IMR-90 (cell line): ENCODE measurements around the gene TRPC4AP. TPM values are rescaled to one million over a fixed set of nuclear protein-coding genes. Genes with fewer than 3 reads are reported as not detected.

ENCODE experiments used
- ATAC-seq: fragments of 200-7000 bp; cut with Tn5 transposase; 2 replicates; pipeline ENCODE4 v1.9.1; 2020; ENCODE audit warnings: low read depth, mild to moderate bottlenecking, moderate library complexity
- BruUV-seq: library from RNA; stranded (reverse); fragments of 400-500 nt; replicated peaks from 2 replicates; lab custom pipeline; 2021; lab: Mats Ljungman, UMichigan
- CTCF ChIA-PET: fragments of 300-600 bp; formaldehyde crosslinking; extraction: SDS; loops from one replicate; lab custom pipeline; 2021; ENCODE audit warnings: antibody characterized with exemption; lab: Yijun Ruan, JAX
- POLR2A ChIA-PET: fragments of 300-600 bp; sonication (Branson Sonifier 250); formaldehyde crosslinking; loops from one replicate; lab custom pipeline; 2022; ENCODE audit warnings: antibody characterized with exemption; ENCODE audit not compliant: unreplicated experiment; lab: Charles Lee
- DNase-seq: peaks from one replicate; pipeline ENCODE4 v3.0.0; 2013
- H2AFZ ChIP-seq: replicated peaks from 2 replicates; pipeline ENCODE3; 2013; ENCODE audit warnings: low read length, mild to moderate bottlenecking; ENCODE audit not compliant: poor library complexity
- H2AK5ac ChIP-seq: 2 replicates; pipeline ENCODE4 v1.6.1; 2013; ENCODE audit warnings: low read depth, low read length, inconsistent platforms
- H2AK9ac ChIP-seq: replicated peaks from 2 replicates; pipeline ENCODE3; 2013; ENCODE audit warnings: mild to moderate bottlenecking, low read depth, low read length, moderate library complexity; ENCODE audit not compliant: poor library complexity
- H2BK120ac ChIP-seq: 2 replicates; pipeline ENCODE4 v1.6.1; 2013; ENCODE audit warnings: low read depth, low read length, inconsistent platforms
- H2BK15ac ChIP-seq: 3 replicates; pipeline ENCODE4 v1.6.1; 2013; ENCODE audit warnings: low read depth, low read length, inconsistent platforms
- H2BK20ac ChIP-seq: 2 replicates; pipeline ENCODE4 v1.6.1; 2013; ENCODE audit warnings: low read depth, mild to moderate bottlenecking, inconsistent platforms, low read length, moderate library complexity
- H2BK5ac ChIP-seq: 2 replicates; pipeline ENCODE4 v1.6.1; 2013; ENCODE audit warnings: mild to moderate bottlenecking, low read depth, low read length, inconsistent platforms; ENCODE audit not compliant: poor library complexity, severe bottlenecking
- H3K14ac ChIP-seq: replicated peaks from 2 replicates; pipeline ENCODE4 v1.6.1; 2013; ENCODE audit warnings: low read depth, low read length, inconsistent platforms
- H3K18ac ChIP-seq: 2 replicates; pipeline ENCODE4 v1.6.1; 2013; ENCODE audit warnings: low read depth, low read length, control low read depth
- H3K23ac ChIP-seq: 2 replicates; pipeline ENCODE4 v1.6.1; 2013; ENCODE audit warnings: low read depth, low read length, inconsistent platforms
- H3K27ac ChIP-seq: 2 replicates; pipeline ENCODE4 v1.5.1; 2013; ENCODE audit warnings: mild to moderate bottlenecking, control low read depth, low read length; ENCODE audit not compliant: insufficient read depth
- H3K27me3 ChIP-seq: 2 replicates; pipeline ENCODE4 v1.6.1; 2013; ENCODE audit warnings: low read length; ENCODE audit not compliant: control insufficient read depth, insufficient read depth
- H3K36me3 ChIP-seq: 2 replicates; pipeline ENCODE4 v1.6.1; 2013; ENCODE audit warnings: low read length, mixed read lengths; ENCODE audit not compliant: control insufficient read depth, insufficient read depth
- H3K4ac ChIP-seq: 2 replicates; pipeline ENCODE4 v1.6.1; 2013; ENCODE audit warnings: low read depth, low read length, inconsistent platforms
- H3K4me1 ChIP-seq: 2 replicates; pipeline ENCODE4 v1.6.1; 2013; ENCODE audit warnings: low read length, mixed read lengths; ENCODE audit not compliant: control insufficient read depth, insufficient read depth
- H3K4me2 ChIP-seq: 2 replicates; pipeline ENCODE4 v1.6.1; 2013; ENCODE audit warnings: low read depth, mild to moderate bottlenecking, control low read depth, low read length, moderate library complexity
- H3K4me3 ChIP-seq: 2 replicates; pipeline ENCODE4 v1.5.1; 2013; ENCODE audit warnings: low read depth, mild to moderate bottlenecking, control low read depth, low read length, moderate library complexity; ENCODE audit not compliant: insufficient read depth
- H3K56ac ChIP-seq: 2 replicates; pipeline ENCODE4 v1.6.1; 2013; ENCODE audit warnings: low read length, inconsistent platforms; ENCODE audit not compliant: insufficient read depth; ENCODE audit errors: extremely low read depth
- H3K79me1 ChIP-seq, 2 experiments: 2 replicates each; pipeline ENCODE4 v1.6.1; 2013; ENCODE audit warnings: low read length in 2 of 2, inconsistent platforms in 1 of 2, low read depth in 1 of 2
- H3K9ac ChIP-seq: 2 replicates; pipeline ENCODE4 v1.6.1; 2013; ENCODE audit warnings: low read depth, low read length, control low read depth
- H3K9me1 ChIP-seq: 2 replicates; pipeline ENCODE4 v1.6.1; 2013; ENCODE audit warnings: low read length, inconsistent platforms; ENCODE audit not compliant: insufficient read depth
- H3K9me3 ChIP-seq: 2 replicates; pipeline ENCODE4 v1.6.1; 2013; ENCODE audit warnings: low read length; ENCODE audit not compliant: control insufficient read depth, insufficient read depth
- H4K20me1 ChIP-seq: 2 replicates; pipeline ENCODE4 v1.6.1; 2013; ENCODE audit warnings: low read length, inconsistent platforms; ENCODE audit not compliant: insufficient read depth
- H4K5ac ChIP-seq: 2 replicates; pipeline ENCODE4 v1.6.1; 2013; ENCODE audit warnings: mild to moderate bottlenecking, low read depth, low read length, control low read depth
- H4K8ac ChIP-seq, 2 experiments: 2 replicates each; pipeline ENCODE4 v1.6.1; 2013; ENCODE audit warnings: low read depth in 2 of 2, low read length in 2 of 2, control low read depth in 1 of 2, inconsistent platforms in 1 of 2
- H4K91ac ChIP-seq: 2 replicates; pipeline ENCODE4 v1.6.1; 2013; ENCODE audit warnings: low read depth, low read length, inconsistent platforms; ENCODE audit not compliant: insufficient read depth
- RAD21 ChIP-seq: IDR thresholded peaks from 2 replicates; pipeline ENCODE4 v1.6.1; 2012; ENCODE audit warnings: low read length, improper control_type of control experiment
- WGBS, 2 experiments: methylation state at CpG; one replicate each; pipeline versions ENCODE4 v1.1.5 to v1.1.7; 2013; ENCODE audit warnings: missing lambda C conversion rate in 2 of 2; ENCODE audit not compliant: insufficient read length in 1 of 2; ENCODE audit errors: extremely low coverage in 2 of 2; 5-methylcytosine and 5-hydroxymethylcytosine counted together
- dilution Hi-C: fragments of 300-500 bp; cut with HindIII; formaldehyde crosslinking; loops from one replicate; pipeline ENCODE4 v1.14.3; 2018; ENCODE audit warnings: low sequenced_read_pairs; ENCODE audit not compliant: unreplicated experiment
- in situ Hi-C: fragments of 300-500 bp; cut with MboI; formaldehyde crosslinking; loops from 3 replicates; pipeline ENCODE4 v1.14.3; 2019; ENCODE audit warnings: low sequenced_read_pairs, inconsistent platforms, mixed read lengths
- intact Hi-C: fragments of 100-400 bp; cut with micrococcal nuclease; formaldehyde crosslinking; loops from 2 replicates; pipeline ENCODE4 v1.10.0; 2022
- polyA plus RNA-seq, 3 experiments: library from polyadenylated mRNA; depleted of rRNA; stranded (reverse); fragments of >200 nt; gene quantifications; 2 replicates each; pipeline ENCODE4 v1.2.3, GENCODE V29; 2012; ENCODE audit warnings: low replicate concordance in 1 of 3
- total RNA-seq: library from RNA; depleted of rRNA; stranded (reverse); fragments of >200 nt; gene quantifications from 2 replicates; pipeline ENCODE4 v1.2.3, GENCODE V29; 2012

Gene TRPC4AP
- total and polyA plus RNA-seq, 2 of the 4 experiments (the other 2 are of a cell fraction) = 41.0 to 81.0 TPM

DNA sequence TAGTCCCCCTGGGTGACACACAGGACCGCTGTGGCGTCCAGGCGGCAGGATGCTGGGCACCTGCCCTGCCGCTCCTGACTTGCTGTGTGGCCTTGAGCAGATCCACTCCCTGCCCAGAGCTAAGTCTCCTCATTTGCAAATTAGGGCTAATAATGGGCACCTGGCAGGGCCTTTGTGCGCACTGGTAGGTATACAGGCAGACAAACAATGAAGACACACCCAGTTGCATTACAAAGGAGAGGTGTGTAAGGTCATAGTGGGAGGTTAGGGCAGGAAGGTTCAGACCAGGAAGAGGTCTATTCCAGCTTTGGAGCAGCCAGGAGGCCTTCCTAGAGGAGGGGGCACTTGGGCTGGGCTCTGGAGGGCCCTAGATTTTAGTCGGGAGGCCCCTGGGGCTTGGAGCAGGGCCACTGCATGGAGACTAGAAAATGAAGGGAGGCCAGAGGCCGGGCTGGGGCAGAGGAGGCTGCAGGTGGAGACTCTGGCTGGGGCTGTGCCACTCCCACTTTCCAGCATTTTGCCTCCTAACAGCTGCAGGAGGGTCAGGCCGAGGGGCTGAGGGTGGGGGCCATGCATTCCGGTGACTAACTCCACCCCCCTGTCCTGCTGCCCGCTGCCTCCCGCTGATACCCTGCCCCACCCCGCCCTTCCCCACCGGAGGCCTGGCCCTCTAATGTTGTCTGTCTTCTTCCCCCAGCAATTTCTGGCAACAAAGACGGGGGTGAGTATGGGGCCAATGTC lies 108.4 kb downstream of the TRPC4AP start:
- H3K4me1 ChIP-seq = no peaks in the 10 kb centered on the region
- H4K5ac ChIP-seq = no peak overlapping the region
- H2AFZ ChIP-seq = no peak overlapping the region
- H2BK20ac ChIP-seq = no peak overlapping the region
- no peak for TF ChIP-seq RAD21
- ChIA-PET POLR2A (no interaction called here), CTCF (interaction anchor here (0.6 kb wide), 1 partner anchor 189 kb away, joined by 3 read pairs; no protein-coding TSS in a partner anchor)
- peaks cover 31% of the 10 kb centered on the region for H3K27me3 ChIP-seq
- no peak for DNase-seq
- no peaks in the 10 kb centered on the region for H3K9me3 ChIP-seq
- no peak overlapping the region for H3K9ac ChIP-seq
- peaks cover 4% of the 10 kb centered on the region; the same call in 1 of the 2 replicates for H4K20me1 ChIP-seq
- H3K4ac ChIP-seq = no peak overlapping the region
- H3K27ac ChIP-seq = no peak overlapping the region
- H2BK120ac ChIP-seq = no peak overlapping the region
- H3K4me3 ChIP-seq = no peak overlapping the region
- peak overlapping the region; percentile 42 for H2AK9ac ChIP-seq
- H3K14ac ChIP-seq = no peak overlapping the region
- H3K4me2 ChIP-seq = no peak overlapping the region
- in situ Hi-C loops (no loop called here), intact Hi-C loops (no loop called here), dilution Hi-C loops (no loop called here)
- no peak overlapping the region; the same call in 1 of the 2 replicates for H3K56ac ChIP-seq
- no peak overlapping the region for H3K18ac ChIP-seq
- H2AK5ac ChIP-seq = no peak overlapping the region
- H2BK5ac ChIP-seq = no peak overlapping the region
- H2BK15ac ChIP-seq = no peak overlapping the region
- no peak overlapping the region for H4K91ac ChIP-seq
- peaks cover 11% of the 10 kb centered on the region; the same call in 1 of the 2 replicates for H3K9me1 ChIP-seq
- H4K8ac ChIP-seq = no peak overlapping the region
- H3K36me3 ChIP-seq = no peaks in the 10 kb centered on the region
- BruUV-seq = no TSS peak
- ATAC-seq = no peak
- 20% methylated on average over 1 of the region's 14 CpGs; no CpG with 5 or more reads in 1 of the 2 experiments for WGBS, 2 experiments
- H3K79me1 ChIP-seq = no peaks in the 10 kb centered on the region
- H3K23ac ChIP-seq = no peak overlapping the region
